T-cell (primary cell): ENCODE measurements around the gene RBM5. TPM values are rescaled to one million over a fixed set of nuclear protein-coding genes. Genes with fewer than 3 reads are reported as not detected.

Experiments
- ATAC-seq, 4 experiments: fragments of 200-7000 bp in 3 of 4; fragments of 150-1000 bp in 1 of 4; cut with Tn5 transposase; replicated peaks in 1 of 4; 1 replicate in 3 of 4; 2 replicates in 1 of 4; pipeline ENCODE4 v1.10.0; 2021; ENCODE audit warnings: moderate library complexity in 3 of 4, mild to moderate bottlenecking in 2 of 4, moderate number of reproducible peaks in 1 of 4
- CTCF ChIA-PET, 2 donors: fragments of 300-600 bp; sonication (Branson Sonifier 250); formaldehyde crosslinking; loops; one replicate each; lab custom pipeline; 2022; ENCODE audit warnings: antibody characterized with exemption in 2 of 2; lab: Charles Lee
- POLR2A ChIA-PET, 2 donors: fragments of 300-600 bp; sonication (Branson Sonifier 250); formaldehyde crosslinking; loops; one replicate each; lab custom pipeline; 2022; ENCODE audit warnings: antibody characterized with exemption in 2 of 2; lab: Charles Lee
- DNase-seq, 35 experiments: peaks; one replicate each; pipeline versions ENCODE4 v3.0.0 to v3.0.0-alpha.2; 2013 to 2023
- H3K27ac ChIP-seq: one replicate; pipeline ENCODE4 v1.5.1; 2013; ENCODE audit warnings: low read length
- H3K27me3 ChIP-seq, 2 experiments: replicated peaks in 1 of 2; 1 replicate in 1 of 2; 2 replicates in 1 of 2; pipeline versions ENCODE4 v1.6.1 to v1.7.0; 2013; ENCODE audit warnings: low read length in 1 of 2, mixed read lengths in 1 of 2; ENCODE audit not compliant: control insufficient read depth in 2 of 2, insufficient read depth in 2 of 2; ENCODE audit errors: extremely low read depth in 1 of 2
- H3K36me3 ChIP-seq, 2 donors: 1 replicate in 1 of 2; 2 replicates in 1 of 2; pipeline versions ENCODE4 v1.6.1 to v1.7.0; 2013; ENCODE audit warnings: low read length in 1 of 2; ENCODE audit not compliant: control insufficient read depth in 2 of 2, insufficient read depth in 1 of 2; ENCODE audit errors: extremely low read depth in 1 of 2
- H3K4me1 ChIP-seq, 2 experiments: 1 replicate in 1 of 2; 2 replicates in 1 of 2; pipeline versions ENCODE4 v1.6.1 to v1.7.0; 2013; ENCODE audit warnings: low read length in 2 of 2, mixed read lengths in 1 of 2; ENCODE audit not compliant: insufficient read depth in 2 of 2, control insufficient read depth in 1 of 2; ENCODE audit errors: extremely low read depth in 1 of 2
- H3K4me3 ChIP-seq, 2 donors: 1 replicate in 1 of 2; 2 replicates in 1 of 2; pipeline versions ENCODE4 v1.5.1 to v1.7.0; 2013; ENCODE audit warnings: mild to moderate bottlenecking in 2 of 2, low read length in 1 of 2, moderate library complexity in 1 of 2; ENCODE audit not compliant: control insufficient read depth in 1 of 2; ENCODE audit errors: extremely low read depth in 1 of 2
- H3K9me3 ChIP-seq: 2 replicates; pipeline ENCODE4 v1.7.0; 2013
- H3K27ac Mint-ChIP-seq, 2 donors: one replicate each; pipeline ENCODE4 v1.8.0; 2020 to 2021; ENCODE audit warnings: mild to moderate bottlenecking in 2 of 2, mixed read lengths in 2 of 2
- H3K27me3 Mint-ChIP-seq, 2 donors: one replicate each; pipeline ENCODE4 v1.8.0; 2021 to 2022; ENCODE audit warnings: mixed read lengths in 2 of 2
- H3K36me3 Mint-ChIP-seq: one replicate; pipeline ENCODE4 v1.8.0; 2021; ENCODE audit warnings: mixed read lengths
- H3K4me1 Mint-ChIP-seq, 3 donors: one replicate each; pipeline ENCODE4 v1.8.0; 2020 to 2022; ENCODE audit warnings: mixed read lengths in 3 of 3, mild to moderate bottlenecking in 1 of 3
- H3K4me3 Mint-ChIP-seq, 3 donors: one replicate each; pipeline ENCODE4 v1.8.0; 2020 to 2022; ENCODE audit warnings: mild to moderate bottlenecking in 3 of 3, mixed read lengths in 3 of 3, moderate library complexity in 3 of 3
- H3K9me3 Mint-ChIP-seq, 3 donors: one replicate each; pipeline ENCODE4 v1.8.0; 2020 to 2022; ENCODE audit warnings: mixed read lengths in 3 of 3
- WGBS: methylation state at CpG from one replicate; pipeline ENCODE4 v1.1.5; 2013; ENCODE audit warnings: missing lambda C conversion rate; ENCODE audit not compliant: insufficient coverage; 5-methylcytosine and 5-hydroxymethylcytosine counted together
- total RNA-seq, 35 experiments: library from RNA in 6 of 35; stranded (reverse) in 6 of 35; fragments of 120-200 nt in 1 of 35; gene quantifications; one replicate each; pipeline versions ENCODE4 v1.2.1 to v1.2.4 and lab custom pipeline; 2013 to 2026

The RBM5 gene
- total RNA-seq, 5 donors from 2014 or later (not counting 1 experiment from before 2014, with no cell fraction given): 293 to 354 (median 316) TPM

- H3K36me3 ChIP-seq: no peaks in the 10 kb centered on the region
- H3K9me3 ChIP-seq: no peaks in the 10 kb centered on the region
- H3K4me1 ChIP-seq: peaks cover 0 to 21% of the 10 kb centered on the region in 2 experiments
- H3K4me3 ChIP-seq: peak overlapping the region in 1 of 2 donors; percentile 60
- Mint-ChIP-seq H3K4me1 (peaks cover 9 to 16% (median 12%) of the 10 kb centered on the region in 3 donors), H3K9me3 (no peaks in the 10 kb centered on the region), H3K4me3 (peak overlapping the region; percentile 69 to 79 (median 77)), H3K36me3 (no peaks in the 10 kb centered on the region), H3K27ac (no peak overlapping the region), H3K27me3 (peaks cover 26 to 37% of the 10 kb centered on the region in 2 donors)
- no peak overlapping the region for H3K27ac ChIP-seq
- 2% methylated on average over 30 of the region's 37 CpGs for WGBS
- DNase-seq (no peak), ATAC-seq (no peak)
- H3K27me3 ChIP-seq: peaks cover 0 to 60% of the 10 kb centered on the region in 2 experiments
- CTCF ChIA-PET: no interaction called here
- POLR2A ChIA-PET: no interaction called here
Measured at GRCh38 chr3:50155491-50155878, 66.8 kb downstream of the RBM5 start.

GRCh38 chr3:50155891-50156290 lies 67.2 kb downstream of the RBM5 start:
- ChIA-PET CTCF (no interaction called here), POLR2A (no interaction called here)
- Histone ChIP-seq H3K4me3 (peak overlapping the region in 1 of 2 donors; percentile 30), H3K4me1 (peaks cover 0 to 21% of the 10 kb centered on the region in 2 experiments), H3K27me3 (peaks cover 0 to 63% of the 10 kb centered on the region in 2 experiments), H3K36me3 (no peaks in the 10 kb centered on the region), H3K27ac (no peak overlapping the region), H3K9me3 (no peaks in the 10 kb centered on the region)
- Mint-ChIP-seq H3K36me3 (no peaks in the 10 kb centered on the region), H3K27me3 (peaks cover 26 to 37% of the 10 kb centered on the region in 2 donors), H3K9me3 (no peaks in the 10 kb centered on the region), H3K4me1 (peaks cover 9 to 16% (median 12%) of the 10 kb centered on the region in 3 donors), H3K27ac (no peak overlapping the region), H3K4me3 (peak overlapping the region; percentile 69 to 79 (median 77))
- DNase-seq: peak in 1 of 35 experiments; percentile 17
- ATAC-seq: no peak
- WGBS: 43% methylated on average over 12 of the region's 13 CpGs

GRCh38 chr3:50156549-50157493 lies 68.1 kb downstream of the RBM5 start:
- peak overlapping the region in 1 of 3 donors; percentile 79 for H3K4me3 Mint-ChIP-seq
- no peak overlapping the region for H3K27ac Mint-ChIP-seq
- Histone ChIP-seq H3K27me3 (peaks cover 0 to 57% of the 10 kb centered on the region in 2 experiments), H3K36me3 (no peaks in the 10 kb centered on the region), H3K4me1 (peaks cover 0 to 21% of the 10 kb centered on the region in 2 experiments), H3K9me3 (no peaks in the 10 kb centered on the region), H3K27ac (no peak overlapping the region), H3K4me3 (no peak overlapping the region)
- POLR2A ChIA-PET: no interaction called here
- DNase-seq (no peak), ATAC-seq (no peak)
- no peaks in the 10 kb centered on the region for H3K9me3 Mint-ChIP-seq
- CTCF ChIA-PET: interaction anchor here in 1 of 2 donors (0.5 kb wide), 1 partner anchor 22 kb away, joined by 5 read pairs; no protein-coding TSS in a partner anchor
- H3K27me3 Mint-ChIP-seq: peaks cover 26 to 37% of the 10 kb centered on the region in 2 donors
- H3K4me1 Mint-ChIP-seq: peaks cover 9 to 16% (median 12%) of the 10 kb centered on the region in 3 donors
- no peaks in the 10 kb centered on the region for H3K36me3 Mint-ChIP-seq
- 63% methylated on average over 9 of the region's 20 CpGs for WGBS

- Mint-ChIP-seq H3K4me1 (peaks cover 9 to 16% (median 12%) of the 10 kb centered on the region in 3 donors), H3K4me3 (peak overlapping the region in 1 of 3 donors; percentile 49), H3K36me3 (no peaks in the 10 kb centered on the region), H3K27me3 (peaks cover 26 to 37% of the 10 kb centered on the region in 2 donors), H3K9me3 (no peaks in the 10 kb centered on the region), H3K27ac (no peak overlapping the region)
- H3K36me3 ChIP-seq: no peaks in the 10 kb centered on the region
- ChIA-PET POLR2A (no interaction called here), CTCF (no interaction called here)
- H3K27ac ChIP-seq: no peak overlapping the region
- no peak for ATAC-seq
- no peak overlapping the region for H3K4me3 ChIP-seq
- no peak for DNase-seq
- H3K27me3 ChIP-seq: peaks cover 0 to 51% of the 10 kb centered on the region in 2 experiments
- H3K4me1 ChIP-seq: peaks cover 0 to 21% of the 10 kb centered on the region in 2 experiments
- 77% methylated on average over 11 of the region's 12 CpGs for WGBS
- H3K9me3 ChIP-seq: no peaks in the 10 kb centered on the region
Measured at GRCh38 chr3:50157827-50158529, 69.3 kb downstream of the RBM5 start.

GRCh38 chr3:50158530-50159146 lies 69.9 kb downstream of the RBM5 start:
- DNase-seq (no peak), ATAC-seq (no peak)
- ChIA-PET CTCF (no interaction called here), POLR2A (no interaction called here)
- H3K27me3 ChIP-seq: peaks cover 0 to 45% of the 10 kb centered on the region in 2 experiments
- Mint-ChIP-seq H3K9me3 (no peaks in the 10 kb centered on the region), H3K36me3 (no peaks in the 10 kb centered on the region), H3K4me3 (no peak overlapping the region), H3K27me3 (peaks cover 20 to 31% of the 10 kb centered on the region in 2 donors), H3K27ac (no peak overlapping the region), H3K4me1 (peaks cover 9 to 12% (median 12%) of the 10 kb centered on the region in 3 donors)
- 81% methylated on average over 6 of the region's 10 CpGs for WGBS
- no peaks in the 10 kb centered on the region for H3K36me3 ChIP-seq
- H3K4me3 ChIP-seq: no peak overlapping the region
- H3K4me1 ChIP-seq: peaks cover 0 to 21% of the 10 kb centered on the region in 2 experiments
- H3K27ac ChIP-seq: no peak overlapping the region
- H3K9me3 ChIP-seq: no peaks in the 10 kb centered on the region

- Histone ChIP-seq H3K4me3 (no peak overlapping the region), H3K27me3 (peaks cover 0 to 34% of the 10 kb centered on the region in 2 experiments), H3K9me3 (no peaks in the 10 kb centered on the region), H3K36me3 (no peaks in the 10 kb centered on the region), H3K4me1 (peaks cover 0 to 12% of the 10 kb centered on the region in 2 experiments), H3K27ac (no peak overlapping the region)
- WGBS: no CpG with 5 or more reads among the region's 7 CpGs
- no peak overlapping the region for H3K4me3 Mint-ChIP-seq
- H3K36me3 Mint-ChIP-seq: no peaks in the 10 kb centered on the region
- ATAC-seq (no peak), DNase-seq (no peak)
- H3K4me1 Mint-ChIP-seq: peaks cover 5 to 7% (median 6%) of the 10 kb centered on the region in 3 donors
- ChIA-PET POLR2A (no interaction called here), CTCF (no interaction called here)
- H3K9me3 Mint-ChIP-seq: no peaks in the 10 kb centered on the region
- no peak overlapping the region for H3K27ac Mint-ChIP-seq
- H3K27me3 Mint-ChIP-seq: peaks cover 11 to 23% of the 10 kb centered on the region in 2 donors
Measured at GRCh38 chr3:50160561-50160983, 71.9 kb downstream of the RBM5 start.
